Measurements from ENCODE around the gene ELK4. TPM values are rescaled to one million over a fixed set of nuclear protein-coding genes. Genes with fewer than 3 reads are reported as not detected.
"Not testable (repeated sequence)": the region's sequence is repeated elsewhere in the genome, so short reads cannot be mapped to it uniquely, and the experiment has no call there.

Gene ELK4
- total and polyA plus RNA-seq, 2 of the 8 experiments (the other 6 are each of a cell fraction or from before 2014, with no cell fraction given), result 2.9 to 26.3 TPM

DNA sequence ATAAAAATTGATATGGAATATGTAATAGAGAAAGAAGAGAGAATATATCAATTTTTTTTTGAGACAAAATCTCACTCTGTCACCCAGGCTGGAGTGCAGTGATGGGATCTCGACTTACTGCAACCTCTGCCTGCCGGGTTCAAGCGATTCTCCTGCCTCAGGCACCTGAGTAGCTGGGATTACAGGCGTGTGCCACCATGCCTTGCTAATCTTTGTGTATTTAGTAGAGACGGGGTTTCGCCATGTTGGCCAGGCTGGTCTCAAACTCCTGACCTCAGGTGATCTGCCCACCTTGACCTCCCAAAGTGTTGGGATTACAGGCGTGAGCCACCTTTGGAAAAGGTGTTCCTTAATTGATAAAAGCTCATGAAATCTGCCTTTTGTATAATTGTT is 4.3 kb upstream of the ELK4 start:
- H4K8ac ChIP-seq (ENCODE audit: extremely low read depth, insufficient read depth, low read length); H3K36me3 ChIP-seq (ENCODE audit: control insufficient read depth in 2 of 4, insufficient read depth in 4 of 4, low read length in 3 of 4); H2BK12ac ChIP-seq (ENCODE audit: low read depth, low read length); H3K9me3 ChIP-seq (ENCODE audit: insufficient read depth in 2 of 2, low read depth in 1 of 2, low read length in 1 of 2); H3K4me1 ChIP-seq (replicated peaks in 1 of 4; ENCODE audit: control insufficient read depth in 3 of 4, insufficient read depth in 4 of 4, low read length in 3 of 4); H4K20me1 ChIP-seq (replicated peaks in 1 of 2; ENCODE audit: control insufficient read depth in 1 of 2, insufficient read depth in 2 of 2, low read length in 2 of 2); H4K5ac ChIP-seq (ENCODE audit: insufficient read length, low read depth, low read length); H3K79me2 ChIP-seq (ENCODE audit: control insufficient read depth in 1 of 2, insufficient read depth in 2 of 2, low read length in 2 of 2); H3K18ac ChIP-seq (ENCODE audit: extremely low read depth, low read length); H3K14ac ChIP-seq (ENCODE audit: insufficient read length); H2BK20ac ChIP-seq (ENCODE audit: low read length); H2BK5ac ChIP-seq (ENCODE audit: low read depth, low read length); H3K79me1 ChIP-seq (ENCODE audit: low read depth, low read length); H3K4me2 ChIP-seq (ENCODE audit: insufficient read depth in 1 of 2, low read depth in 2 of 2, low read length in 2 of 2); H4K91ac ChIP-seq (replicated peaks; ENCODE audit: insufficient read length, low read length); H2AFZ ChIP-seq (ENCODE audit: low read length); H3K9ac ChIP-seq (replicated peaks in 1 of 4; ENCODE audit: extremely low read depth in 1 of 4, low read depth in 3 of 4, low read length in 3 of 4); FAIRE-seq; H3K4me3 ChIP-seq (ENCODE audit: extremely low read depth in 1 of 4, insufficient read depth in 2 of 4, low read depth in 3 of 4, low read length in 4 of 4); H3K27me3 ChIP-seq (replicated peaks in 1 of 4; ENCODE audit: control insufficient read depth in 3 of 4, extremely low read depth in 1 of 4, insufficient read depth in 3 of 4, low read length in 3 of 4); H3K23ac ChIP-seq (ENCODE audit: insufficient read length); DNase-seq (ENCODE audit: low read depth in 1 of 2, low spot score in 2 of 2); H2AK5ac ChIP-seq (ENCODE audit: low read depth, low read length); H3K4ac ChIP-seq (replicated peaks; ENCODE audit: insufficient read length, low read depth, low read length); H3K27ac ChIP-seq (ENCODE audit: low read depth, low read length); H2BK120ac ChIP-seq (replicated peaks; ENCODE audit: low read depth, low read length); H2BK15ac ChIP-seq (ENCODE audit: low read length); H3K23me2 ChIP-seq (ENCODE audit: low read depth, low read length); H3K56ac ChIP-seq (replicated peaks; ENCODE audit: insufficient read length, low read depth, low read length): not testable (repeated sequence)
- POLR2A ChIA-PET (ENCODE audit: partially characterized antibody), result interaction anchor here (0.6 to 2.9 kb wide), 5 partner anchors 10 to 76 kb away, joined by 3 to 11 read pairs (median 3); no protein-coding TSS in a partner anchor
- 89% methylated on average over 7 of the region's 7 CpGs; no CpG with 5 or more reads in 1 of the 2 experiments for WGBS, 2 experiments (ENCODE audit: extremely low coverage in 1 of 2, insufficient coverage in 1 of 2, insufficient read length in 1 of 2, insufficient replicate concordance in 2 of 2, low coverage in 1 of 2, low lambda C conversion rate in 2 of 2, missing lambda C conversion rate in 1 of 2)
- CTCF ChIA-PET (ENCODE audit: partially characterized antibody), result interaction anchor here (0.7 to 19.2 kb wide), 11 partner anchors 12 to 342 kb away, joined by 3 to 282 read pairs (median 5); no protein-coding TSS in a partner anchor
